H1 (cell line): Measurements from ENCODE around the gene CST11. TPM values are rescaled to one million over a fixed set of nuclear protein-coding genes. Genes with fewer than 3 reads are reported as not detected.

Source experiments
- CTBP2 ChIP-seq: IDR thresholded peaks from 2 replicates; pipeline ENCODE4 v1.7.0; 2011; ENCODE audit warnings: borderline replicate concordance, mild to moderate bottlenecking, moderate library complexity, mixed read lengths, low read length; ENCODE audit not compliant: insufficient read depth, insufficient read length
- RXRA ChIP-seq: IDR thresholded peaks from 2 replicates; pipeline ENCODE4 v1.6.1; 2011; ENCODE audit warnings: low read depth, mild to moderate bottlenecking, low read length, moderate library complexity; ENCODE audit not compliant: insufficient read depth
- SIN3A ChIP-seq, 2 experiments: IDR thresholded peaks in 1 of 2; conservative IDR thresholded peaks in 1 of 2; 2 replicates each; pipeline ENCODE4 v1.6.1; 2011 to 2012; ENCODE audit warnings: low read length in 2 of 2, improper control_type of control experiment in 1 of 2, low read depth in 1 of 2, mild to moderate bottlenecking in 1 of 2
- TAF1 ChIP-seq: IDR thresholded peaks from 2 replicates; pipeline ENCODE4 v1.6.1; 2011; ENCODE audit warnings: mild to moderate bottlenecking, low read depth, low read length
- polyA plus RNA-seq, 7 experiments: library from polyadenylated mRNA; depleted of rRNA in 3 of 7; stranded (reverse) in 5 of 7; unstranded in 2 of 7; fragments of >200 nt in 5 of 7; fragments of 200-250 nt in 2 of 7; gene quantifications; 1 replicate in 5 of 7; 2 replicates in 1 of 7; 4 replicates in 1 of 7; pipeline versions ENCODE4 v1.2.1 to v1.2.3, GENCODE V29; 2011 to 2013; ENCODE audit warnings: missing spikeins in 2 of 7, mixed read lengths in 2 of 7
- total RNA-seq: library from RNA; stranded (reverse); fragmentation: NEBNext Ultra II Directional; extraction: Animal tissue kit (Norgen Biotek cat#: 25700); gene quantifications from 2 replicates; pipeline ENCODE4 v1.2.1, GENCODE V29; 2021

Gene CST11
- total and polyA plus RNA-seq, 2 of the 8 experiments (the other 6 are each of a cell fraction or from before 2014, with no cell fraction given): 2.0 TPM; not detected in 1

DNA sequence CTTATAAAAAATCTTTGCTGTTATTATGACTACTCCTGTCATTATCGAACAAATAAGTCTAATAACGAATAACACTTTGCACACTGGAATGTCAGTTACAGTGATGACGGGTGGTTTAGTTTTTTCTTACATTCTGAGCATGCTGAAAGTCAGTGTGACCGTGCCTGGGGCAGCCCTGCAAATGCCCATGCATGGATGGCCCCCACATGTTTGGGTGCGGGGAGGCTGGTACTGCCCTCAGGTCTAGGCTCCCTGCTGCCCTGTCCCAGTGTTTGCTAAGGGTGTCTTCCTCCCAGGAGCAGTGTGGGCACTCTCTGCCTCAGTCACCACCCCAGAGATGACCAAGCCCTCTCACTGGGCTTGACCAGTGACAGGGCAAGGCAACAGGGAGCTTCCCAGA, 10.2 kb downstream of the CST11 start (continued):
- no peak for TF ChIP-seq SIN3A (conservative IDR thresholded peaks at IDR 0.05 in 1 of 2, IDR thresholded peaks at IDR 0.05 in 1 of 2; ENCODE audit: low read depth in 1 of 2, low read length in 2 of 2)
- no peak for TF ChIP-seq CTBP2
- TF ChIP-seq RXRA: no peak
- TF ChIP-seq TAF1: no peak
- TF ChIP-seq, all 59 proteins: peak for 0
